Activated T-cell treated with anti-CD3 and anti-CD28 coated beads for 4 hours (primary cell): ENCODE results near the gene GJB1.

Source experiments
- DNase-seq: peaks from one replicate; pipeline ENCODE4 v3.0.0-alpha.2; 2020

Gene GJB1

GRCh38 chrX:71215338-71215912, 7.6 kb upstream of the GJB1 start:
- DNase-seq, result no peak

- no peak for DNase-seq
These were observed 6.5 kb upstream of the GJB1 start for GRCh38 chrX:71216485-71216884.

- DNase-seq, result no peak
These were observed 5.7 kb upstream of the GJB1 start for GRCh38 chrX:71217298-71217697.

GRCh38 chrX:71221145-71221544, 1.9 kb upstream of the GJB1 start:
- DNase-seq, result no peak

- DNase-seq, result no peak
These were observed 1.2 kb downstream of the GJB1 start for GRCh38 chrX:71224098-71224708.

- no peak for DNase-seq
These were observed 2.0 kb downstream of the GJB1 start for GRCh38 chrX:71225009-71225408.

- DNase-seq, result no peak
These were observed 2.7 kb downstream of the GJB1 start for GRCh38 chrX:71225676-71226075.

- DNase-seq, result no peak
These were observed 4.5 kb downstream of the GJB1 start for GRCh38 chrX:71227370-71228062.

- DNase-seq, result no peak
These were observed 5.1 kb downstream of the GJB1 start for GRCh38 chrX:71228063-71228642.

GRCh38 chrX:71235482-71235881, 12.5 kb downstream of the GJB1 start:
- DNase-seq, result no peak

GRCh38 chrX:71236836-71237235, 13.8 kb downstream of the GJB1 start:
- DNase-seq, result no peak

GRCh38 chrX:71239781-71240180, 16.8 kb downstream of the GJB1 start:
- no peak for DNase-seq

GRCh38 chrX:71241301-71241700, 18.3 kb downstream of the GJB1 start:
- no peak for DNase-seq

- no peak for DNase-seq
These were observed 21.5 kb downstream of the GJB1 start for GRCh38 chrX:71244359-71245128.

GRCh38 chrX:71245159-71245558, 22.1 kb downstream of the GJB1 start:
- no peak for DNase-seq

GRCh38 chrX:71250841-71251240, 27.8 kb downstream of the GJB1 start:
- DNase-seq, result no peak

GRCh38 chrX:71251466-71251973, 28.5 kb downstream of the GJB1 start:
- DNase-seq, result peak; percentile 5

- no peak for DNase-seq
These were observed 29.2 kb downstream of the GJB1 start for GRCh38 chrX:71252221-71252620.

- DNase-seq, result peak; percentile 5
These were observed 30.4 kb downstream of the GJB1 start for GRCh38 chrX:71253253-71254091.

GRCh38 chrX:71254092-71254963, 31.3 kb downstream of the GJB1 start, which contains the start of gene ZMYM3:
ZMYM3 (minus strand) TSS chrX:71254140; CDS start chrX:71253255, 885 bp downstream.
- DNase-seq, result peak; percentile 57

- DNase-seq, result no peak
These were observed 33.0 kb downstream of the GJB1 start for GRCh38 chrX:71256051-71256450.
